Activated CD8-positive, alpha-beta memory T cell treated with anti-CD3 and anti-CD28 coated beads for 24 hours (primary cell): ENCODE measurements around the gene TMEM123.

ENCODE experiments used
- DNase-seq: peaks from one replicate; pipeline ENCODE4 v3.0.0-alpha.2; 2020

Gene TMEM123

DNA sequence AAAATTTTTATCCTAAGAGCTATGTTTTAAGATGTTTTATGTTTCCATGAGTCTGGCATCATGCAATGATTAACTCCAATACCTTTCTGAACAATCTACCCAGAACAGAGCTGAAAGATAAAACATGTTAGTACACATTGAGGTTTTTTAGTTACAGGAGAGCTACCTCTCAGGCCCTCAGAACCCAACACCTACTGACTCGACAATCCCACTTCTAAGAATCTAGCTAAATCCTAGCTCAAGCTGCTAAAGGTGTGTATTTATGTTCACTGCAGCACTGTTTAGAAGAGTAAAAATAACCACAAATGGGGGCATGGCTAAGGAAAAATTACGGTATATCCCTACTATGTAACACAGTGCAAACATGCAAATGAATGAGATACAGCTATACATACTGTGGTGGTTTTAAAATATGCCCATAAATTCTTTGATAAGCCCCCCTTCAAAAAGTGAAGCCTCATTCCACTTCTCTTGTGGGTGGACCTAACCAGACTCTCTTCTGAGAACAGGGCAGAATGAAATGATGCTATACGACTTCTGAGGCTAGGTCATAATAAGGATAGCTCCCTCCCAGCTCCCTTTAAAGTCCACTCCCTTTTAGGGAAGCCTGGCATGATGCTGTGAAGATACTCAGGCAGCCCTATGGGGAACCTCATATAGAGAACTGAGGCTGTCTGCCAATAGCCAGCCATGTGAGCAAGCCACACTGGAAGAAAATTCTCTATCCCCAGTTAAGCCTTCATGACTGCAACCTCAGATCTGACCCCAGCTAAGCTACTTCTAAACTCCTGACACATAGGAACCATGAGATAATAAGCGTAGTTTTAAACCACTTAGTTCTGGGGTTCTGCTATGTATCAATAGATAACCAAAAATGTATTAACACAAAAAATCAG, 29.5 kb downstream of the TMEM123 start:
- no peak for DNase-seq

DNA sequence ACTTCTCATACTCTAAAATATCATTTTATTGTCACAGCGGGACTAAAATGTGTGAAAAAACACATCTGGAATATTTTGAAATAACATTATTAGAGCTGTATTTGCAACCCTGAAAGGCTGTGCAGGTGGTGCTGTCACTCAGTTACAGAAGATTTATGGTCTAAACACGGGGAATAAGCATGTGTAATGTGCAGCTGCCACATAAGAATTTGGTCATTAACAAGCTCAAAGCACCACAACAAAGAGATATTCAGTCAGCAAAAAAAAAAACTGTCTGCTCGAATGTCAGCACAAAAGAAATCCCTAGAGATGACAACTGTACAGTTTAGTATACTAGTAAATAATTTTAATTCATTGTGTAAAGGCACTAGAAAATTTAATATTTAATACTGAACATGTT, 31.3 kb downstream of the TMEM123 start:
- no peak for DNase-seq

DNA sequence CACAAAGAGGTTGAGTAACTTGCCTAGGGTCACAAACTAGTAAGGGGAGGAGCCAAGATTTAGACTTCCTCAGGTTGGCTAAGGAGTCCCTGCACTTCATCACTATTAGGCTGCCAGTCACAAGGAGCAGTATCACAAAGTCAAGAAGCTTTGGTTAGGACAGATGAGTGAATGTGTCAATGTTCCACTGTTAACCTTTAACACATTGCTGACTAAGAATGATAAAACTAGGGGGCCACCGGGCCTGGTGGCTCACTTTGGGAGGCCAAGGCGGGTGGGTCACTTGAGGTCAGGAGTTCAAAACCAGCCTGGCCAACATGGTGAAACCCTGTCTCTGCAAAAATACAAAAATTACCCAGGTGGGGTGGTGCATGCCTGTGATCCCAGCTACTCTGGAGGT, 32.0 kb downstream of the TMEM123 start:
- no peak for DNase-seq

DNA sequence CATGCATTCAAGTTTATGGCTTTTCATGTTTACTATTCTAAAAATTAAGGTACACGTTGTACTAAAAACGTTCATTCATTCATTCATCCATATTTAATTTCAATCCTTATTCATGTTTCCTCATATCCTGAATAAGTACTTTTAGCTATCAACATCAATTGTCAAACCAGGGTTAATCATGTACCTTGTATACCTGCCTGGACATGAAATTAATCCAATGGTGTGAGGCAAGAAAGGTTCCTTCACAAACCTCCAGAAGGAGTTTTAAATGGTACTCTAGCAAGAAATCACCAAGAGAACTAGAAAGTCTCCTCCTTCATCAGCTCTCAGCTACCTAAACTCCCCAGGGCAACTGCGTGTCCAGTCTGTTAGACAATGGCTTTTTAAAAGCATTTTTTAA, 33.4 kb downstream of the TMEM123 start:
- no peak for DNase-seq

DNA sequence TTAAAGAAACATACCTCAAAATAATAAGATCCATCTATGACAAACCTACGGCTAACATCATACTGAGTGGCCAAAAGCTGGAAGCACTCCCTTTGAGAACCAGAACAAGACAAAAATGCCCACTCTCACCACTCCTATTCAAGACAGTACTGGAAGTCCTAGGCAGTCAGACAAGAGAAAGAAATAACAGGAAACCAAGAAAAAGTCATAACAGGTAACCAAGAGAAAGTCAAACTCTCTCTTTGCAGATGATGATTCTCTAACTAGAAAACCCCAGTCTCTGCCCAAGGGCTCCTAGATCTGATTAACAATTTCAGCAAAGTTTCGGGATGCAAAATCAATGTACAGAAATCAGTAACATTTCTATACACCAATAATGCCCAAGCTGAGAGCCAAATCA, 35.6 kb downstream of the TMEM123 start:
- DNase-seq, result no peak

DNA sequence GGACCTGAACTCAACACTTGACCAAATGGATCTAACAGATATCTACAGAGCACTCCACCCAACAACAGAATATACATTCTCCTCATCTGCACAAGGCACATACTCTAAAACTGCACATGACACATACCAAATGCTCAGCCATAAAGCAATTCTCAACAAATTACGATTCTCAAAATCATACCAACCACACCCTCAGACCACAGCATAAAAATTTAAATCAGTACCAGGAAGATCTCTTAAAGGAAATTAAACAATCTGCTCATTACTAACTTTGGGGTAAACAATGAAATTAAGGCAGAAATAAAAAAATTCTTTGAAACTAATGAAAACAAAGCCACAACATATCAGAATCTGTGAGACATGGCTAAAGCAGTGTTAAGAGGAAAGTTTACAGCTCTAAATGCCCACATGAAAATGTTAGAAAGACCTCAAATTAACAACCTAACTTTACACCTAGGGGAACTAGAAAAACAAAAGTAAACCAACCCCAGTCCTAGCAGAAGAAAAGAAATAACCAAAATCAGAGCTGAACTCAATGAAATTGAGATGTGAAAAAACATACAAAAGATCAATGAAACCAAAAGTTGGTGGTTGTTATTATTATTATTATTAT, 37.2 kb downstream of the TMEM123 start:
- DNase-seq, result no peak

DNA sequence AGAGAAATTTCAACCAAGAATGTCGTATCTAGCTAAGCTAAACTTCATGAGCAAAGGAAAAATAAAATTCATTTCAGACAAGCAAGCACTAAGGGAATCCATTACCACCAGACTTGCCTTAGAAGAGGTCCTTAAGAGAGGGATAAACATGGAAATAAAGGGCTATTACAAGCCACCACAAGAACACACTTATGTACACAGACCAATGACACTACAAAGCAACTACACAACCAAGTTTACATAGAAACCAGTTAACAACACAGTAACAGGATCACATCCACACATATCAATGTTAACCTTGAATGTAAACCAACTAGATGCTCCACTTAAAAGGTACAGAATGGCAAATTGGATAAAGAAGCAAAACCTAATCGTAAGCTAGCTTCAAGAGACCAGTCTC, 38.0 kb downstream of the TMEM123 start:
- DNase-seq, result no peak

DNA sequence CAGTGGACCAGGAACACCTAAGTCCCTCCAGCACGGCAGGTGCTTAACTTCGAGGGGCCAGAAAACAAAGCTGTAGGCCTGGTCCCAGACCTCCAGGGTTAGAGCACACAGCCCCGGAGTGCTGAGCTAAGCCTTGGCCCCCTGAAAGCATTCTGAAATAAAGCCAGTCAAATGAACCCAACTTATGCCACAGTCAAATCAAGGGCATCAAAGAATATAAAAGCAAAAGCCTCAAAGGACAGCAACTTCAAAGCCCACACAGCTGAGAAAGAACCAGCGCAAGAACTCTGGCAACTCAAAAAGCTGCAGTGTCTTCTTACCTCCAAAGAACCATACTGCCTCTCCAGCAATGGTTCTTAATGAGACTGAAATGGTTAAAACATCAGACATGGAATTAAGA, 39.1 kb downstream of the TMEM123 start:
- no peak for DNase-seq

DNA sequence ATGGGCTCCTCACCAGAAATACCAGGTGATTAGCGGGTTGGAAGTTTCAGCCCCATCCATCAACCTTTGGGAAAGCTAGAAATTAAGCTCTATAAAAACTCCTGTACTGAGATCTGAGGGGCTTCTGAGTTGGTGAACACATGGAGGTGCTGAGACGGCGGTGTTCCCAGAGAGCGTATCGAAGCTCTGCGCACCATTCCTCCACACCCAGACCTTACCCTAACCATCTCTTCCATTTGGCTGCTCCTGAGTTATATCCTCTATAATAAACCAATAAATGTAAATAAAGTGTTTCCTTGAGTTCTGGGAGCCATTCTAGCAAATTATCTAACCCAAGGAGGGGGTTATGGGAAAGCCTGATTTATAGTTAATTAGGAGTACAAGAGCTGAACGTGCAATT, 41.4 kb downstream of the TMEM123 start:
- DNase-seq, result no peak

DNA sequence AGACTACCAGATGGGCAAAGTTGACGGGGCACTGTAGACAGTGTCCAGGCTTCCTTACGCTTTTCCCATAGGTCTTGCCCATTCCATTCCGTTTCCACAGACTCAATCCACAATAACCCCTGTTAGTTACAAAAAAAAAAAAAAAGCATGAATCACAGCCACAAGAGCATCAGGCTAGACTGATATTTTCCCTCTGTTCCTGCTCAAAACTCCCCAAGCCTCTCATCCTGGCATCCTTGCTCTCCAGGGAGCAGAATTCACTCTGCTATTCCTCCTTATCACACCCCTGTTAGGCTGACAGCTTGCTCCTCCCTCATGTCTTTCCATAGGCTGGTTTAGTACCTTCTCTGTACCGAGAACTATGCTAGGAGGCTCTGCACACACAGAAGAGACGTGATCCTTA, 42.2 kb downstream of the TMEM123 start:
- no peak for DNase-seq

DNA sequence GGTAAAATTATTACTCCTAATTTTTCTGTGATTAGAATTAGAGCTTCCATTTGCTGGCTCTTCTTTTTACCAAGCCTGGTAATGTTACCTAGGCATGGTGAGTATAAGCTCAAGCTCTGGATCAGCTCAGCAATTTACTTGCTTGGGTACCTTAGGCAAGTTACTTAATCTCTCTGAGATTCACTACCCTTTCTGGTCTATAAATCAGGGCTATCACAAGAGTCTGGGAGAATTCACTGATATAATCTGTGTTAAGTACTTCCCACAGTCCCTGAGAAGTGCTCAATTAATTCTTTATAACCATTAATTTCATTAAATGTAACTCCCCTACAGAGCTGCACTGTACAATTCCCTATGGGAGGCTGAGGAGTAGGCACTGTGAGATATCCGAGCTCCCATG, 44.2 kb downstream of the TMEM123 start:
- no peak for DNase-seq

DNA sequence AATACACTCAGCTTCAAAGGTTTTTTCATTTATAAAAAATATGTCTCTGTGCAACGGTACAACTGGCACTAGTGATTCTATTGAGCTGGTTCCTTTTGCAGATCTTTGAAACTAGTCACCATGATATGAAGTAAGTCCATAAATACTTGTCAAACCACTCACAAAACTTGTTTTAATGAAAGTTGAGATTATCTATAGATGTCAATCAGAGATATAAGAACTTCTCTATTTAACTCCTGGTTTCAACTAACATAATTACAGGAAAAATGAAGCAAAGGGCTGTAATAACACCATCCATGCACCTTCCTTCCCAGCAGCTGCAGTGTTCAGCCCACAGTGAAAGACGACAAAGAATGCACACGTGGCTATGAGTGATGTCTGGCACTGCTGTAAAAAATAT, 44.7 kb downstream of the TMEM123 start:
- no peak for DNase-seq

DNA sequence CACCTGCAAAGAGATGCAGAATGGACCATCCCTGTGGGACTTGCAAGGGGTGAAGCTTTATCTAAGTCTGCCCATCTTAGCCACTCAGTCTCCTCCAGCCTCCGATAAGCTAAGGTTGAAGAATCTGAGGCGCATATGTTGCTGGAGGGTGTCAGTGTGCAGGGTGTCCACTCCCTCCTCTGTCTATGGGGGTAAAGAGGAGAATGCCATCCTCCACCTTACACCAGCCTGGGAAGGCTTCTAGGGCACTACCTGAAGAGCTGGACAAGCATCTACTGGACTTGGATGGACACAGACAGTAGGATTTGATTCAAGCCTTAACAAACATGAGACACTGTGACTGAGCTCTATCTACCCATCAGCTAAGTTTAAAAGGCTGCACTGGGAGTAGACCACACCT, 46.5 kb downstream of the TMEM123 start:
- DNase-seq, result no peak

DNA sequence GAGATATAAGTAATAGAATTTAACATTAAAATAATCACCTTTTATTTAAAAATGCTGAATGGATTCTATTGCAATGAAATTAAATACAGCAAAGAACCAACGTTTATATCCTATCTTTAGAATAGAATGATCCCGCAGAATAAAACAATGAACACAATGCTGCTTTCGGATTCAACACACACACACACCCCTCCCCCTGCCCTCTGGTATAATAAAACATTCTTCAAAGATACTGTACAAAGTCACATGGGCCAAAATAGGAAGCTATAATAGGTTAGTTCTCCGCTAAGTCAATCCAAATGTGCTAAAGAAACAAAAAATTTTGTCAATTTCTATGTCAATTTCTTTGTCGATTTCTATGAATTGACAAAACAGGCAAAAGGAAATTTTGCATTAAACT, 47.1 kb downstream of the TMEM123 start:
- no peak for DNase-seq

DNA sequence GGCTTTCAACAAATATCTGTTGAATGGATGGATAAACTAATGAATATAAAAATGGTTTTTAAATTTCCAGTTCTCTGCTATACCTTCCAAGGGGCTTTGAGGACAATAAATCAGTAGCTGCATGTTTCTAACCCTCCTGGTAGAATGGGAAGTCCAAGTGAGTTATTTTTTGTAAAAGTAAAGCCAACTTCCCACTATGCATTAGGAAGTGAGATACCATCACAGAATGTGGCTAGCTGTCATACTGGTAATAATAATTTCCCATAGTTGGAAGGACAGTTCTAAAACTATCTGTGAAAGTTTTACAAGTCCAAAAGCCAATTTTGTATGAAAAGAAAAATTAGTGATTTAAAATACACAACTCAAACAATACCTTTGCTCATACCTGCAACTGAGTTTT, 50.0 kb downstream of the TMEM123 start:
- DNase-seq, result no peak

DNA sequence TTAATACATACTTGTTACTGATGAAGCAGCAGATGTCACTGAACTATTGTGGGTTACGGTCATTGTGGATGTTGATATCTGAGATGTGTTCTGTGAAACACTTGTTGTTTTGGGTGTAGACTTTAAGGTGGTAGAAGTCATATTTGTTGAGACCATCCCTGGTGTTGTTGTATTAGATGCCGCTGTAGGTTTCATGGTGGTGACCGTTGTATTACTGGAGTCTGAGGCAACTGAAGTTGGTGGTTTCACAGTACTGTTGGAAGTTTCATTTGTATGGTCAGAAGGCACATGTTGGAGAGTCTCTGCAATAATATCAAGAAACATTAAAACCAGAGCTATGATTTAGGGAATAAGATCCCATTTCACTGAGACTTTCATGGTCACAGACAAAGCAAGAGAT, 50.7 kb downstream of the TMEM123 start:
- no peak for DNase-seq

DNA sequence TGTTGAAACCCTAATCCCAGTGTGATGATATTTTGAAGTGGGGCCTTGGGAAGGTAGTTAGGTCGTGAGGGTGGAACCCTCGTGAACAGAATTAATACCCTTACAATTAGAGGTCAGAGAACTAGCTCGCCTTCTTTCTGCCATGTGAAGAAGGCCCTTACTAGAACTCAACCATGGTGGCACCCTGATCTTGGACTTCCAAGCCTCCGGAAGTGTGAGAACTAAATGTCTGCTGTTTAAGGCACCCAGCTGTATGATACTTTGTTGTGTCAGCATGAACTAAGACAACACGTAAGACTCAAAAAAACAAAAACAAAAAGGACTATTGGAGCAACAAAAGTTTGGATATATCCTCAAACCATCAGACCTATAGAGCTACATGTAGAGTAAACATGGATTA, 52.0 kb downstream of the TMEM123 start:
- no peak for DNase-seq

DNA sequence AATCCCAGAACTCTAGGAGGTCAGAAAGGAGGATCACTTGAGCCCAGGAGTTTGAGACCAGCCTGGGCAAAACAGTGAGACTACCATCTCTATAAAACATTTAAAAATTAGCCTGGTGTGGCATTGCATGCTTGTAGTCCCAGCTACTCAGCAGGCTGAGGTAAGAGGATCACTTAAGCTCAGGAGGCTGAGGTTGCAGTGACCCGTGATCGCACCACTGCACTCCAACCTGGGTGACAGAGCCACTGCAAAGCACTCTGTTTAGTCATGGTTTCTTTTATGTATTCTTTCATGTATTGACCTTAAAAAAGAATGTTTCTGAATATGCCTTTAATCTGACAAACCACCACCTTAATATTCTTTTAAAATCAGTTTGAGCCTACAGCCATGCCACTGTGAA, 53.4 kb downstream of the TMEM123 start:
- no peak for DNase-seq

DNA sequence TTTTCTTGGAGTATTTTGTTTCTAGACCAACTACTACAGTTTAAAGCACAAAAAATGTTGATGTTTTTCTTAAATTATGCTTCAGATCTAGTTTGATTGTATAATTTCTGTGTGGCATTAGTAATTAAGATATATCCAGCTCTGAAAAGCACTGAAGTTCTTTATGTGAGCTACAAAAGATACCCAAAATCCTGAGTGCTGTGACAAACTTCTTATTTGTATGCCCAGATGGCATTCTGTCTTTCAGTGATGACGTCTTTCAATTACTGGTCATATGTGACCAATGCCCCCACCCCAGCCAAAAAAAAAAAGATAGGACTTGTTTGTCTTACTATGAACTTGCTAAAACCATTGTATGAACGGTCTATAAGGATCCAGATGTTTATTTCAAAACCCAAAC, 54.3 kb downstream of the TMEM123 start:
- DNase-seq, result no peak

DNA sequence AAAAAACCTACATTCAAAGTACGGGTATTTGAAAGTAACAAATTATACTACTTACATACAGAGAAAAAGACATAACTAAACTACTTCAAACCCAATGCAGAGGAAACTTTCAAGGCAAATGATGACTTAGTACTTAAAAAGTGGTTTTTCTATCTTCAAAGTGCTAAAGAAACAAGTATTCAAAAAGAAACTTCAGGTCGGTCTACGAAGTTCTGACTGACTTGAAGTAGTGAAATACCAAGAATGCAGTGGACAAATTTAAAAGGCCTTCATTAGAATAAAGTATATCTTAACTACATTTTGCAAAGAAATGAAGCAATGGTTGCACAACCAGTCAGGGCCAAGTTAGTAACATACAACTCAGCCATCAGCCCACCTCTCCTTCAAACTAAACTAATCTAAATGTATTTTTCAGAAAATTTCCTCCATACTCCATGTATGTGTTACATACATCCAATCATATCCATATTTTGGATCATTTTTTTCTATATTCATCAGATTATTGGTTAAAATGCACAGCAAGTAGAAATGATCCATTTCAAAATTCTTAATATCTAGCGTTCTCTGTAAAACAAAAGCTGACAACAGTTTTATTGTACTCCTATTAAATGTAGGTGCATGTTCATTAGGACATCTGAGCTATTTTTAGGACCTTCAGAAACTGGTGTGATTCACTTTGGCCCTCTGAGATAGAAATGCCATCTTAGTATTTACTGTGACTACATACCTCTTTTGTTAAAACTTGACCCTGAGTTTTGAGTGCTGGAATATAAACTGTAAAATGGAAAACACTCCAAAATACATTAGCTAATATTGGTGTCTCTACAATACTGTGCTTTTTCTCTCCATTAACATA, 55.6 kb downstream of the TMEM123 start:
- DNase-seq, result no peak

DNA sequence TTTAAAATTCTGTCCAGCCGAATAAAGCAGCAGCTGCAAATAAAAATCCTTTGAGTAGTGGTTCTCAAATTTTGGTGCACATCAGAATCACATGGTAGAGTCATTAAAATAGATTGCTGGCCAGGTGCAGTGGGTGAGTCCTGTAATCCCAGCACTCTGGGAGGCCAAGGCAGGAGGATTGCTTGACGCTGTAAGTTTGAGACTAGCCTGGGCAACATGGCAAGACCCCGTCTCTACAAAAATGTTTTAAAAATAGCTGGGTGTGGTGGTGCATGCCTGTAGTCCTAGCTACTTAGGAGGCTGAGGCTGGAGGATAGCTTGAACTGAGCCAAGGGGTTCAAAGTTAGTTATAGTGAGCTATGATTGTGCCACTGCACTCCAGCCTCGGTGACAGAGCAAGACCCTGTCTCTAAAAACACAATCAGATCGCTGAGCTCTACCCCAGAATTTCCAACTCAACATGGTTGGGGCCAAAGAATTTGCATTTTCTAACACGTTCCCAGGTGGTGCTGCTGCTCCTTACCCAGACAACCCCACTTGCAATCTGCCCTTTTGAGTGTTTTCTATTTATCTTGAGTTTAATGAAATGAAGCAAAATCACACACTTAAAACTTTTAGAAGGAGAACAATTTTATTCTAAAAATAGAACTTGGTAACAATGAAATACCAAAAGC, 56.7 kb downstream of the TMEM123 start:
- DNase-seq, result no peak

DNA sequence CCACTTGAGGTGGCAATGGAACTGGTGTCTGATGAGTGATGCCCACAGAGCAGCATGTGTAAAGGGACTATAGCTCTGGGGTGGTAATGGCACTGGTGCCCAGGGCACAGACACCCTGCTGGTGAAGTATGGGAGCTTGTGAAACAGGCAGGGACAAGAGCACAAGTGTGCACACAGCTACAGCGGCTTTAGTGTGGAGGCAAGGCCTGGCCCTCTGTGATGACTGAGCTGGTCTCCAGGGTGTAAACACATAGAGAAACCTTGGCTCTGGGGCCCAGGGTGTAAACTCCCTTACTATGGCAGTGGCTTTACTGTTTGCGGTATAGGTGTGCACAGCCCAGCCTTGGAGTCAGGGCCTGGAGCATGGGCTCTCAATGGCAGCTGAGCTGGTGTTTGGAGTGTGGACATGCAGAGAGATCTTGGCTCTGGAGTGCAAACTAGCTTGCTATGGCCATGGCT, 59.3 kb downstream of the TMEM123 start:
- no peak for DNase-seq
